Measurements from ENCODE around the gene PPP1R15A.
"Not testable (repeated sequence)": the region's sequence is repeated elsewhere in the genome, so short reads cannot be mapped to it uniquely, and the experiment has no call there.

The PPP1R15A gene

GRCh38 chr19:48872182-48872883 is at the start of gene PPP1R15A:
Gene PPP1R15A (plus strand): TSS chr19:48872421. CDS start chr19:48873234, 813 bp downstream.
- DNase-seq, result peak; percentile 95 to 97

- no peak for DNase-seq
Observed at GRCh38 chr19:48822514-48822913, 49.7 kb upstream of the PPP1R15A start.

- DNase-seq, result no peak
Observed at GRCh38 chr19:48826606-48827020, 45.6 kb upstream of the PPP1R15A start.

GRCh38 chr19:48830088-48830487 is 42.1 kb upstream of the PPP1R15A start:
- no peak for DNase-seq

- DNase-seq, result no peak
Observed at GRCh38 chr19:48830965-48831364, 41.3 kb upstream of the PPP1R15A start.

- DNase-seq, result no peak
Observed at GRCh38 chr19:48833049-48833448, 39.2 kb upstream of the PPP1R15A start.

- peak; percentile 44 to 62 for DNase-seq
Observed at GRCh38 chr19:48833977-48834376, 38.2 kb upstream of the PPP1R15A start.

GRCh38 chr19:48835734-48836088 is 36.5 kb upstream of the PPP1R15A start:
- peak; percentile 81 to 95 for DNase-seq

GRCh38 chr19:48836089-48837017 is 35.9 kb upstream of the PPP1R15A start, which contains the start of gene HSD17B14:
Gene HSD17B14 (minus strand): TSS chr19:48836491. CDS start chr19:48836411, 80 bp downstream.
- DNase-seq, result peak; percentile 2 to 53

- peak; percentile 36 to 64 for DNase-seq
Observed at GRCh38 chr19:48837051-48837524, 35.1 kb upstream of the PPP1R15A start.

- DNase-seq, result no peak
Observed at GRCh38 chr19:48837687-48838086, 34.5 kb upstream of the PPP1R15A start.

- DNase-seq, result no peak
Observed at GRCh38 chr19:48841047-48841446, 31.2 kb upstream of the PPP1R15A start.

- no peak for DNase-seq
Observed at GRCh38 chr19:48841571-48841970, 30.6 kb upstream of the PPP1R15A start.

GRCh38 chr19:48842789-48843162 is 29.4 kb upstream of the PPP1R15A start:
- DNase-seq, result peak; percentile 24 to 51

GRCh38 chr19:48844472-48844871 is 27.7 kb upstream of the PPP1R15A start:
- DNase-seq, result no peak

GRCh38 chr19:48845384-48845783 is 26.8 kb upstream of the PPP1R15A start:
- DNase-seq, result no peak

- not testable (repeated sequence) for DNase-seq
Observed at GRCh38 chr19:48846659-48847058, 25.6 kb upstream of the PPP1R15A start.

GRCh38 chr19:48852292-48852691 is 19.9 kb upstream of the PPP1R15A start:
- no peak for DNase-seq

- DNase-seq, result no peak
Observed at GRCh38 chr19:48853483-48853882, 18.7 kb upstream of the PPP1R15A start.

- DNase-seq, result no peak
Observed at GRCh38 chr19:48854103-48854502, 18.1 kb upstream of the PPP1R15A start.

GRCh38 chr19:48856921-48857320 is 15.3 kb upstream of the PPP1R15A start:
- no peak for DNase-seq

GRCh38 chr19:48858984-48859710 is 13.1 kb upstream of the PPP1R15A start:
- DNase-seq, result no peak

Measured in NCI-H526 (cell line).